Amygdala (tissue), 56 donors: ENCODE results near the gene DNMT3B.
"Not testable (repeated sequence)": the region's sequence is repeated elsewhere in the genome, so short reads cannot be mapped to it uniquely, and the experiment has no call there.

Source experiments
- DNase-seq, 56 donors: peaks; one replicate each; lab custom pipeline; 2025; lab: John Stamatoyannopoulos, UW

The DNMT3B gene

DNA sequence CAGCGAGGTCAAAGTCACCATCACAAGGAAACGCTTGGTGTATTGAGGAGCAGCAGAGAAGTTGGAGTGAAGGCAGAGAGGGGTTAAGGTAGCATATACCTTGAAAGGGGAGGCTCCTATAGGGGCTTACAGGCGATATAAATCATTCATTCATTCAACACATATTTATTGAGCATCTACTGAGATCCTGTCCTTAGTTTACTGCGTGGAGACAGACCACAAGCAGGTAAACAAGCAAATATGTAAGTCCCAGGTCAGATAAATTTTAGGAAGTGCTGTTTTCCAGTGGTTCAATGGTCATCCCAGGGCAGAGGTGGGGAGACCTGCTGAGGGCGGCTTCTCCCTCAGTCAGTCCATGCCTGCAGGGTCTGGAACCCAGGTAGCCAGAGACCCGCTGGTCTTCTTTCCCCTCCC is 761 bp upstream of the DNMT3B start:
- no peak for DNase-seq

DNA sequence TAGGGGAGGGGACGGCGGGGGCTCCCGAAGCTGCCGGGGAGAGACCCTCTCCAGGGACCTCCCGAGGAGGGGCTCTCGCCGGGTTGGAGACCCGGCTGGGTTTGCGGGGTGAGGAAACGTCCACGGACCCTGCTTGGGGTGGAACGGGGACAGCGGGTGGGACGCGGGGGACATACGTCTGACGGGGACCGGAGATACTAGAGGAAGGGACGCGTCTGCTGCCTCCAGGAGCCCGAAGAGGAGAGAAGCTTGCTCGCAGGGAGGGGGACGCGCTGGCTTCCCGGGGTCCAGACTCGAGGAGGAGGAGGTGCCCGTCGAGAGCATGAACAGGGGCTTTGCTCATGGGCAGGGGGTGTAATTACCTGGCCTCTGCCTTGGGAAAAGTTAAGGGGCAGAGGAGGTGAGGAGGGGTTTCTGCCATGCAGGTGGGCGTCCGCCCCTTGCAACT is 593 bp downstream of the DNMT3B start:
- DNase-seq: peak in 2 of 56 donors; percentile 10 to 48

DNA sequence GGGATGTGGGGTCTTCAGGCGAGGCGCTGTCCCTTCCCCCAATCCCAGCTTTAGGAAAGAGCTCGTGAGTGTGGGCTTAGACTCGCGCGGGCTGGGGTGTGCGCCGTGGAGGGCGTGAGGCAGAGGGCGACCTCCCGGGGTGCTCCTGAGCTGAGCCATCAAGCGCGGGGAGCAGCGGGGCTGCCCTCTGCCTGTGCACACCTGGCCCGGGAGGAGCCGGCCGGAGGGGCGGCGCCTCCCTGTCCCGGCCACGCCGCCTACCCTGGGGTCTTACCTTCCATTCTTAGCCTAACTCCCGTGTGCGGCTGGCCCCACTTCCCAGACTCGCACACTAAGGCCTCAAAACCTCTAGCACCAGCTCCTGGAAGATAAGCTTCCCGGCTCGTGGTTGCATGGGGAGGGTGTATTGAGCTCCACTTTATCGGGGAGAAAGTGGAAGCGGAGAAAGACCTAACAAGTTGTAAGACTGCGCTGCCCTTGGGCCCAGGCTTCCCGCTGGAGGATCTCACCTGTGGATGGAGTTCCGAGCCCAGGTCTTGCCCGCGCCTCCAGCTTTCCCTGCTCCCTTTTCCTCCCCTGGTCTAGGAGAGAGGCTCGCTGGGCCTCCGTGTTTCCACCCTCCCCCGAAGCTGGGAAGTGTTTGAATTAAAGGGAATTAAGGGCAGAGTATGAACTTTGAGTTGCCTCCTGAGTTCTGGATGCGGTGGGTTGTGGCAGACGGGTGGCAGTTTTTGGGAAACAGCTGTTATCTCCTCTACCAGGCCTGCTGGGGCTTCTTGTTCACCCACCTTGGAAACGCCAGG is 1.2 kb downstream of the DNMT3B start:
- DNase-seq: no peak

DNA sequence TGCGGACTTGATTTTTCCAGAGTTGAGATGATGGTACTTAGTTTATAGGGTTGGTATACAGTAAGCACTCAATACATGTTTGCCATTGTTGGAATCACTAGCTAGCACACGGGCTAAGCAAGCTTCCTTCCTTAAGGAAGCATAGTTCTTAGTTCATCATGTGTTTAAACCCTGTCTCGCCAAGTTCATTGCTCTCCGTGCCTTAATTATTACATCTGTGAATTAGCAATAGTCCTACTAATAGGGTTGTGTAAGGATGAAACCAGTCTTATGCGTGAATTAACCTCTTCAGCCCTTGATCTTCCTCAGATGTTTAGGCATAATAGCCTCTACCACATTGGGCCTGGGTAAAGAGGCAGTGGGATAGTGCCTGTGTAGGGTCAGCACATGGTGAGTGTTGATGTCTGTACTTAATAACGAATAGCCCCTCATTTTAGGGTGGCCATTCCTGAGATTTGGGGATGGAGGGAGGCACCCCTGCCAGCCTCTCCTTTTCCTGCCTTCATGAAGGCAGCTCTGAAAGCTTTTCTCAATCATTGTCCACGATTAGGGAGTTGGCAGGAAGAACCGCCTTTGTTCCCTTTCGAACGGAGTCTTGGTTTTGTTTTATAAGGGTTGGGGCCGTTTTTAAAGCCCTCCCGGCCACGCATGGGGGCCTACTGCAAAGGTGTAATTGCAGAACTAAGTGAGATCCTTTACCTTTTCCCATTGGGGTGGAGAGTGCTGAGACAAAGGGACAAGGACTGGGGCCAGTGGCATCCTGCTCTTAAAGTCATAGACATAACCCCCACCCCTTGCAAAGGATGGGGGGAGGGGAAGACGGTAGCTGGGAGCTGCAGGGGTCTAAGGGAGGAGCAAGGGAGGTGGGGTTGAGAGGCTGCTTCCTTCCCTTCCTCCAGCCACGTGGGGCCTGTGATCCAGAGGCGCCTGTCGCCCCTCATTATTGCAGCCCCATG is 2.1 kb downstream of the DNMT3B start:
- DNase-seq: no peak

DNA sequence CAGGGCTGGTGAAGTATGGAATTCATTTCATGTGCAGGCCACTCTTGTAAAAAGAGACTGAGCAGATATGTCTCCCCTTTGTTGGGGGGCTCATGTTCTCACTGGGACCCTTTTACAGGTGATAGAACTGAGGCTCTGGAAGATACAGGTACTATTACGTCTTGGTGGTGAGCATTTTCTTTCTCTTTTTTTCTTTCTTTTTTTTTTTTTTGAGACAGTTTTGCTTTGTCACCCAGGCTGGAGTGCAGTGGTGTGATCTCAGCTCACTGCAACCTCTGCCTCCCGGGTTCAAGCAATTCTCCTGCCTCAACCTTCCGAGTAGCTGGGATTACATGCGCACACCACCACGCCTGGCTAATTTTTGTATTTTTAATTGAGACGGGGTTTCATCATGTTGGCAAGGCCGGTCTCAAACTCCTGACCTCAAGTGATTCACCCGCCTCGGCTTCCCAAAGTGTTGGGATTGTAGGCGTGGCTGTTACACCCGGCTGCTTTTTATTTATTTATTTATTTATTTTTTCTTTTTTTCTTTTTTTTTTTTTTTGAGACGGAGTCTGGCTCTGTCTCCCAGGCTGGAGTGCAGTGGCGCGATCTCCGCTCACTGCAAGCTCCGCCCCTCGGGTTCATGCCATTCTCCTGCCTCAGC is 3.2 kb downstream of the DNMT3B start:
- DNase-seq: not testable (repeated sequence)

DNA sequence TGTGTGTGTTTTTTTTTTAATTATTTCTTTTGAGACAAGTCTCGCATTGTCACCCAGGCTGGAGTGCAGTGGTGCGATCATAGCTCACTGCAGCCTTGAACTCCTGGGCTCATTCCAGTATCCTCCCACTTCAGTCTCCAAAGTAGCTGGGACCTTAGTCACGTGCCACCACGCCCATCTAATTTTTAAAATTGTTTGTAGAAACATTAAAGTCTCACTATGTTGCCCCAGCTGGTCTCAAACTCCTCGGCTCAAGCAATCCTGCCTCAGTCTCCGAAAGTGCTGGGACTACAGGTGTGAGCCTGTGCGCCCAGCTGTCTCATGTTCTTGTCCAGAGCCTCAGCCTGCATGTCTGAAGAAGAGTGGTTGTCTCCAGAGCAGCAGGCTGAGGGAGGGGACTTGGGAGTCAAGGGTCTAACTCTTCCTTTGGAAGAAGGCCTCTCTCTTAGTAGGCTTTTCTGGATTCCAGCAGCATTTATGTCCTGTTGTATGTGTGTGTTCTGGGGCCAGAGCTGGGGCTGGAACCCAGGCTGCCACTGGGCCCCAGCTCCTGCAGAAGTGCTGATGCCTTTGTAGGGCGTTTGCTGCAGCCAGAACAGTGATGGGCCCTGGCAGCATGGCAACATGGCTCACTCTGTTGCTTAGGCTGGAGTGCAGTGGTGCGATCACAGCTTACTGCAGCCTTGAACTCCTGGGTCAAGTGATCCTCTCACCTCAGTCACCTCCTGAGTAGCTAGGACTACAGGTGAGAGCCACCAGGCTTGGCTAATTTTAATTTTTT is 5.4 kb downstream of the DNMT3B start:
- no peak for DNase-seq

DNA sequence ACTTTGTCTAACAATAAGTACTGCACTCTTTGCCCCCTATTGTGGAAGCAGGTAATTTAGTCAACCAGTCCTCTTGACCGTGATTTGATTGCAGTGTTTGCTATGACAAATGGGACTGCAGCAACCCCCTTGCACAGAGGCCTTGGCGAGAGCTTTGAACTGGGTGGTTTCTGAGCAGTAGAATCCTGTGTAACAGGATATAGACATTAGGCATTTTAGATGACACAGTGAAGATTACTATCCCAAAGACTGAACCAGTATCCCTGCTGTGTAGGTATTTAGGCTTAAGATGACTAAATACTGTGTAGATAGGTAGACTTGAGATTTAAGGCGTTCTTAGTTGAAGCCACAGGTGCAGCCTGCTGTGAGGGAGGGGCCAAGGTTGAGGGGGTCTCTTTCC is 9.9 kb downstream of the DNMT3B start:
- DNase-seq: no peak

DNA sequence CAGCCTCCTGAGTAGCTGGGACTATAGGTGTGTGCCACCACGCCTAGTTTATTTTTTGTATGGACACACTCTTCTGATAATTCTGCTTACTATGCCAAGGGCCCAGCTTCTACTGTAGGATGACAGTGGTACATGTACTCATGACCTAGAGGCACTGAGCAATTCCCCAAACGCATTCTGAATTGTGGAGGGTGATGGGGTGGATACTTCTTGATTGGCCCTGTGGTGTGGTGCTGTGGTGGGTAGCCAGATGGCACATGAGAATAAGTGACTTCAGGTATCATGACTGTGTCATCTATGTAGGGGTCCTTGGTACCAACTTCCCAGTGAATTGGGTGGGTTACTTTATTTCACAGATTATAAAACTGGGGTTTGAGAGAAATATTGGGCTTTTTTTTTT is 11.0 kb downstream of the DNMT3B start:
- no peak for DNase-seq

DNA sequence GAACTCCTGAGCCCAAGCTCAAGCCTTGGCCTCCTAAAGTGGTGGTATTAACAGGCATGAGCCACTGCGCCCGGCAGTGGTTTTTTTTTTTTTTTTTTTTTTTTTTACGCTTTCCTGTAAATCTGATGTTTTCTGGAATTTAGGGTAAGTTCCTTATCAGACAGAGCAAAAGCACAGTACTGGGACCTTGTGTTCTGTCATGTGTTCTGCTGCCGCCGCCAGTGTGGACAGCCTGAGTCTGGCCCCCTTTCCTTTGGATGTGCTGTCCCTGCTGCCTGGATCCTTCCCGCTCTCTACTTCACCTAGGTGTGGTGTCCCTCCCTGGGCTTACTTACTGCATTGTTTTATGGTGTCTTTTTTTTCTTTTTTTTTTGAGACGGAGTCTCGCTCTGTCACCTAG is 11.7 kb downstream of the DNMT3B start:
- DNase-seq: no peak

DNA sequence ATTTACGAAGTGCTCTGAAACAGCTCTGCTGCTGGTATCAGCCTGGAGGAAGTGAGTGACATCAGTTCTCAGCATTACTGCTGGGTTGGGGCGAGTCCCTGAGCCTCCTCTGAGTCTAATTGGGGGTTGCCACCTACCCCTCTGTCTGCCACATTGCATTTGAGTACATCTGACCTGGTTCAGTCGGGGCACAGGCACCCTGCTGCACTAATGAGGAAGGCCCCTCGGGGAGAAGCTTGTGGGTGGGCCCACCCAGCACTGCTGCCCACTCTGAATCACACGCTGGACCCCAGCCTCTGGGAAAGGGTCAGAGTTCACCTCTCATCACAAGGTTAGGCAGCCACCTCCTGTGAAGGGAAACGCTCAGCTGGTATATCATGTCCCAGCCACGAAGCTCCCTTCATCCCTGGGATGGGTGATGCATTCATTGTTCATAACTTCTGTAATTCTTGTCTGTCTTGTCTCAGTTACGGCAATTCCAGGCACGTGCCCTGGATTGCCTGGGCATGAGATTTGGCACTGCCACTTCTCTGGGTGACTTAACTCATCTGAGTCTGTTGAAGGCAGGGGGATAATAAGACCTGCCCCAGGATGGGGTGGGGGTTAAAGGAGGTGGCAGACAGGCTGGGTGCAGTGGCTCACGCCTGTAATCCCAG is 13.3 kb downstream of the DNMT3B start:
- DNase-seq: no peak

DNA sequence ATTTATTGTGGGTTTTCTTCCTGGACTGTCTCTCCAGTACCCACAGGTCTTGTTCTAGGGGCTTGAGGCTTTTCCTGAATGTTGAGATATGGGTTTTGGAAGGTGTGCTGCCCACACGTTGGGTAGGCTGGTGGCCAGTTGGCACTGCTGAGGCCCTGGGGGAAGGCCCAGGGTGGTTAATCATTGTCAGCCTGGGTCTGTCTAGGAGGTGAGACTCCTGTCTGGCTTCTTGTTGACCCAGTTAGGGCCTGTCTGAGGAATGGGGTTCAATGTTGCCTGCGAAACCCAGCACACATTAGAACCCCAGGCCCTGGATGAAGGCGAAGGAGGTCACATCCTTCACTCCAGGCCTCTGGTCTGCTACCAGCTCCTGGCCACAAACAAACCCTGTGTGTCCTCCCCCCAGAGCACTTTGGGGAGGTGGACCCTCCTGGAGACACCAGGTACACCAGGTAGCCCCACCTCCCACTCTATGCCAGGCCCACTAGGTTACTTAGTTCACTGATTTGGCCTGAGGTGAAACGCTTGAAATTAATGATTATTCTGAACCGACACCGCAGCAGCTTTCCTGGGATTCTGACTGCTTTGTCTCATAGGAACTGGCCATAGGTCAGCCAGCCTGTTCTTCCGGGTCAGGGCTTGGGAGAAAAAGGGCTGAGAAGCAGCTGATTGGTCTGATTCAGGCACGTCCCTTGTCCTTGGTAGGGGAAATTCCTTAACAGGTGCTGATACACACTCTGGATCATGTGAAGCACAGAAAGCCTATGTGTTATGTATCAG is 15.2 kb downstream of the DNMT3B start:
- no peak for DNase-seq

DNA sequence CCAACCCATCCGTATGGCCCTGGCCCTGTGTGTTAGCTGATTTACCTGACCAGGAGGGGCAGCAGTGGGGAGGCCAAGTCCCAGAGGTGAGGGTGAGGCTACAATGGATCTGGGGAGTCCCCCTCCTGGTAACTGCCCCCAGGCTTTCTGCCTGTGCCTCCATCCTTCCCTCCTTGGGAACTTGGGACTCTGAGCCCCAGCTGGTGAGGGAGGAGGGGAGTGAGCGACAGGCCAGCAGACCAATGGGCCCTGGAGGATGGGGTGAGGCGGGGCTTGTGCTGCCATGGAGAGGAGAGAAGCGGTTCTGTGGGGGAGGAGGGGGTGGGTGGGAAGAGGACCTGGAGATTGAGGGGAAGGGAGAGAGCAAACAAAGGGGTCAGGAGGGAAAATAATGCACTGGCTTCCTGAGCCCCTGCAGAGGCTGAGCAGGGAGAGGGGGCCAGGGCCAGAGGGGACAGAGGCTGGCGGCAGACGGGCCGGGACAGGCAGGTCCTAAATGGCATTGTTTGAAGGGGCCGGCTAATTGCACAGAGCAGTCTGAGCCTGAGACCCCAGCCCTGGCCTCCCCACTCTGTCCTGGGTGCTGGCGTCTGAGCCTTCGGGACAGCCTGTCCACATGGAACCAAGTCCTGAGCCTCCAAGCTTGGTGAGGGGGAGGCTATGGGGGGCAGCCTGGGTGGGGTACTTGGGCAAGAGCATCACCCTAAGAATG is 17.5 kb downstream of the DNMT3B start:
- no peak for DNase-seq

DNA sequence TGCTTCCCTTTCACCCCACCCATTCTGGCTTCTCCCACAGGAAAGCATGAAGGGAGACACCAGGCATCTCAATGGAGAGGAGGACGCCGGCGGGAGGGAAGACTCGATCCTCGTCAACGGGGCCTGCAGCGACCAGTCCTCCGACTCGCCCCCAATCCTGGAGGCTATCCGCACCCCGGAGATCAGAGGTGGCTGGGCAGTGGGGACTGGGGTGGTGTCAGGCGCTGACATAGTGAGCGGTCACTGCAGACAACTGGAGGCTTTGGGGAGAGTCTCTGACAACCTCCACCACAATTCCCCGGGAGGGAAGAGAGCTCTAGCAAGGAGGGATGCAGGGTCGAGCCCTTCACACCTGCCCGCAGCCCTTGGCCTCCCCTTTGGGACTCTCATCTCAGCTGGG is 18.1 kb downstream of the DNMT3B start:
- no peak for DNase-seq

DNA sequence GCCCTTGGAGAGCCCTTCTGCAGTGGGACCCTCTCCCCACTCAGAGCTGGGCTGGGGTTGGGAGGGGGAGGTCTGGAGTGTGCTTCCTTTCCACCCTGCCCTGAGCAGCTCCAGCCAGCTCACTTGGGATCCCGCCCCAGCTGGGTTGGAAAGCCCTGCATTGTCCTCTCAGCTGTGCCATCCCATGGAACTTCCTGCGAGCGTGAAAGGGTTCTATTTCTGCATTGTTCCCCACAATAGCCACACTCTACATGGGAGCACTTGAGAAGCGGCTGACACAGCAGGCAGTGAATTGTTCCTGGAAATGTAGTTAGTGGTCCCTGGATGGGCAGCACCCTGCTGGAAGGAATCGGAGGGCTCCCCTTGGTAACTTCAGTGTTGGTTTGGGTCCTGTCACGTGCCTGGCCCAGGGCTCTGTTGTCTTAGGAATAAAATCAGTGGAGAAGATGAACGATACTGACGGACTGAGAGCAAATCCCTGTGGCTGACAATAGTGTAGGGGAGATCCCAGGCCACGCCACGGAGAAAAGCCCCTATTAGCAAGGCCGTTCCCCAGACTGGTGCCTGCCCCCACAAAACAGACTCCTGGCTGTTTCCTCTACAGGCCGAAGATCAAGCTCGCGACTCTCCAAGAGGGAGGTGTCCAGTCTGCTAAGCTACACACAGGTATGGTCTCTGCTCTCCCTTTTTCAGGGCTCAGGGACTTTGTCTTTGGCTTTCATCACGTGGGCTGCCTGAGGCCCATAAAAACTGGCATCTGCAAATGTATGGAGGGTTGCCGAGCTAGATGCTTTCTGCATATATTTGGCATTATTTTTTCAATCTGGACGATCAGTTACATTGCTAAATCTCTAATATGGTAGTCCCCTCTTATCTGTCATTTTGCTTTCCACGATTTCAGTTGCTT is 18.8 kb downstream of the DNMT3B start:
- DNase-seq: peak in 42 of 56 donors; percentile 5 to 79 (median 43)

DNA sequence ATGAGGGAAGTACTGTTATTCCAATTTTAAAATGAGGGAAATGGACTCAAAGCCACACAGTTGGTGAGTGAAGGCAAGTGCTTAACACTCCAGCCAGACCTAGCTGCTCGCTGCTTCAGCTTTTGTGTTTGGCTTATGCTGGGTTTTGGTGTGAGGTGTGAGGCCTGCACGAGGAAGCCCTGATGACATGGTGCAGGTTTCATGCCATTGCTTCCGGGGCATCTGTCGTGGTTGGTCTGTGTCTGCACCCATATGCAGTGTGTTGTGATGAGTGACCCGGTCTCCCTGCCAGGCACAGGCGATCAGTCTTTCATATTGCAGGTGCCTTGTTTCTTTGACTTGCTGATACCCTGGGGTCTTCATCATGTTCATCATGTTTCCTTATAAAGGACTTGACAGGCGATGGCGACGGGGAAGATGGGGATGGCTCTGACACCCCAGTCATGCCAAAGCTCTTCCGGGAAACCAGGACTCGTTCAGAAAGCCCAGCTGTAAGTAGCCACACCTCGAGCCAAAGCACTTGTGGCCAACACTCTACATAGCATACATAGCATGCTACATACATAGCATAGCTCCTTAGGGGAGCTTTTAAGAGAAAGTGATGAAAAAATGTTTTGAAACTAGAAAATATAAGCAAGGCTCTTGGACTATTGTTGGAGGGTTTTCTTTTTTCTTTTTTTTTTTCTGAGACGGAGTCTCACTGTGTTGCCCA is 22.3 kb downstream of the DNMT3B start:
- no peak for DNase-seq

DNA sequence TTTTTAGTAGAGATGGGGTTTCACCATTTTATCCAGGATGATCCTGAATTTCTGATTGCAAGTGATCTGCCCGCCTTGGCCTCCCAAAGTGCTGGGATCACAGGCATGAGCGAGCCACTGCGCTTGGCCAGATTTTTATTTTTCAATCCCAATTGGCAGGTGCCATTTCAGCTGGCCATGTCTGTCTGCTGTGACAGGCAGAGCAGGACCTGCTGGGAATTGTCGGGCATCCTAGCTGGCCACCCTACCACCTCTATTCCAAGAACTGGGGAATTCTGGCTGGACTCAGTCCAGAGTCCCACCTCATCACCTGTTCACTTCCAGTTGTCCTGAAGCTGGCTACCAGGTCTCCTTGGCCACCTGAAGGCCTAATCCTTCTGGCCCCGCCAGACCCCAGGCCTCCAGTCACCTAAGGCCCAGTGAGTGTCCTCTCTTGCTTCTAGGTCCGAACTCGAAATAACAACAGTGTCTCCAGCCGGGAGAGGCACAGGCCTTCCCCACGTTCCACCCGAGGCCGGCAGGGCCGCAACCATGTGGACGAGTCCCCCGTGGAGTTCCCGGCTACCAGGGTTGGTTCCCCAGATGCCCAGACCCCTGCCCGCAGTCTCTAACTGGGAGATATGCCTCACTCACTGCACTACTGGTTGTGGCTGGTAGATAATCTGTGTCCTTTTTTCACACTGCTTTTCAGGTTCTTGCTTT is 24.0 kb downstream of the DNMT3B start:
- DNase-seq: no peak
